DMS114 treated with DMSO at 0.1 percent for 48 hours (cell line): ENCODE data around the gene RIMKLB.
A peak's percentile ranks its signal among the peaks of the same experiment; 100 is the strongest.

Experiments used
- DNase-seq: peaks from one replicate; lab custom pipeline; 2025; ENCODE audit not compliant: unreplicated experiment; lab: John Stamatoyannopoulos, UW

The RIMKLB gene, protein sequence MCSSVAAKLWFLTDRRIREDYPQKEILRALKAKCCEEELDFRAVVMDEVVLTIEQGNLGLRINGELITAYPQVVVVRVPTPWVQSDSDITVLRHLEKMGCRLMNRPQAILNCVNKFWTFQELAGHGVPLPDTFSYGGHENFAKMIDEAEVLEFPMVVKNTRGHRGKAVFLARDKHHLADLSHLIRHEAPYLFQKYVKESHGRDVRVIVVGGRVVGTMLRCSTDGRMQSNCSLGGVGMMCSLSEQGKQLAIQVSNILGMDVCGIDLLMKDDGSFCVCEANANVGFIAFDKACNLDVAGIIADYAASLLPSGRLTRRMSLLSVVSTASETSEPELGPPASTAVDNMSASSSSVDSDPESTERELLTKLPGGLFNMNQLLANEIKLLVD

GRCh38 chr12:8697476-8698131 is at the start of gene RIMKLB:
Gene RIMKLB, plus strand, starts transcription at chr12:8697991. Its CDS starts 15,876 bp downstream, at chr12:8713867.
- DNase-seq: peak; percentile 78

GRCh38 chr12:8648576-8649205 is 49.1 kb upstream of the RIMKLB start:
- no peak for DNase-seq

- DNase-seq: peak; percentile 48
Observed at GRCh38 chr12:8655421-8655820, 42.4 kb upstream of the RIMKLB start.

- DNase-seq: no peak
Observed at GRCh38 chr12:8658346-8658745, 39.4 kb upstream of the RIMKLB start.

DNA sequence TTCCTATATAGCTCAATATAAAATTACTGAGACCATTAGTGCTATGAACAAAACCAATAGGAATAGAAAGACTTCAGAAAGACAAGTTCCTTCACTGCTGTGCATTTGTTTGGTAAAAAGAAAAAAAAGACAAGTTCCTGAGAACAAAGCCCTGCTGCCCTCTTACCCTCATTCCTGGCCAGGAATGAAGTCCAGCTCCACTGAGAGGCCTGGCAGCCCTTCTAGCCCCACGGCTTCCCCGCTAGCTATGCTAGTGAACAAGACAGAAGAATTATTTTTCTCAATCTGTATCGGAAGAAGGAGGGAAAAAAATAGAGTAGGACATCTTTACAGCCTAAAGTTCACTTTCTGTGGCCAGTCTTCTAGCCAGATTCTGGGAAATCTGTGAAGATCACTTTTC is 36.8 kb upstream of the RIMKLB start:
- DNase-seq: no peak

DNA sequence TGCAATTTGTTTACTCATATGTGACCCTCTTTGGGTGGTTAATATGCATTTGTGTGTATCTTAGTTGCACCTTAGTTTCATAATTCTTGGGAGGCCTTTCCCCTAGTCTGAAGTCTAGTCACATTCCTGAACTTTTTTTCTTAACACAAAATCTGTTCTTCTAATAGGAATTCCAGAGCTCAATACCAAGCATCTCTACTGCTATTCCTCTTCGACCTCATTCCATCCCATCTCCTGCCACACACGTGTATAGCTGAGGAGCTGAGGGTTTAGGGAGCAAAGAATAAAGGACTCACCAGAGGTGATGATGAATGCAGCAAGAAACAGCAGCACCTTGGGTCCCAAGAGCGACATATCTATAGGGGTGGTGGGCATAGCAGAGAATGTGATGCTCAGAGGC is 36.0 kb upstream of the RIMKLB start:
- DNase-seq: no peak

DNA sequence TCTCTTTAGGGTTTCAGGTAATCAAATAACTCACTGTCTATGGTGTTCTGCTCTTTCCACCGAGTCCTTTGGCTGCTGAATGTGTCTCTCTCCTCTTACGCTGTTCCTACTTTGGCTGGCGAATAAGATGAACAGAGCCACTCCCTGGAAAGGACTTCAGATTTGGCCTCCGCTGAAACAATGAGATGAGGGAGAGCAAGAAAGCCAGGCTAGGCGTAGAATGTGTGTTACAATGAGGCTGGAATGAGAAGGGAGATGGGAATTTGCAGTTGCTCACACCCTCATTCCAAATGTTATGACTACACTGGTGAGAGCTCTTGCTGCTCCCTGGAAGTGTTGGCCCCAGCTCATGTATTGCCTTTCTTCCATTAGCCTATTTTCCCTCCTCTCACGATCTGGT is 35.2 kb upstream of the RIMKLB start, which contains the start of gene MFAP5:
Gene MFAP5, minus strand, starts transcription at position 234 of the 400 bp plus-strand sequence. CDS start 722 bp downstream, outside the sequence.
- no peak for DNase-seq

DNA sequence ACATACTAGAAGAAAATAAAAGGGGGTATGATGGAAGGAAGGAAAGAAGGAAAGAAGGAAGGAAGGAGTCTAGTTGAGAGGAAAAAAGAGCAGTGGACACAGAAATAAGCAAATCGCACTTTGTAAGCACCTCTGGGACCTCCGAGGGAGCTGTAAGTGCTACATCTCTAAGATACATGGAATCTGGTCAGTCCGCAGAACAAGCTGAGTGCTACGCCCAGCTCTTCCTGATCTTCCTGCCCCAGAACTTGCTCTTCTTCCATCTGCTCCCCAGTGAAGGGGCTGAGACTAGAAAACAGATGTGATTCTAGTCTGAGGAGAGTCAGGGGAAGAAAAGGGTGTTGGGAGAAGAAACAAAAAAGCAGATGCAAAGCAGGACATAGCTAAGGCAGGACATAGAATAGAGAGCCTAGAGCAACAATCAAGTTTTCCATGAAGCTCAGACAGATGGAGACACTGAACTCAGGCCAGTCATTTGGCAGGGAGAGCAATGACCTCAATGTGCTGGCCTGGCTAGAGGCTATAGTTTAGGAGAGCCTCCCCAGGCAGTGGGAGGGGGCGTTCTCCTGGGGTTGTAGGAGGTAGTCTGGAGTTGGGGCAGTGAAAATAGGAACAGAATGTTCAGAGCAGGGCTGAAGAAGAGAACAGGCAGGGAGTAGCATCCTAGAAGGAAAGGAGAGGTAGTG is 33.4 kb upstream of the RIMKLB start:
- no peak for DNase-seq

- DNase-seq: no peak
Observed at GRCh38 chr12:8665759-8666158, 32.0 kb upstream of the RIMKLB start.

DNA sequence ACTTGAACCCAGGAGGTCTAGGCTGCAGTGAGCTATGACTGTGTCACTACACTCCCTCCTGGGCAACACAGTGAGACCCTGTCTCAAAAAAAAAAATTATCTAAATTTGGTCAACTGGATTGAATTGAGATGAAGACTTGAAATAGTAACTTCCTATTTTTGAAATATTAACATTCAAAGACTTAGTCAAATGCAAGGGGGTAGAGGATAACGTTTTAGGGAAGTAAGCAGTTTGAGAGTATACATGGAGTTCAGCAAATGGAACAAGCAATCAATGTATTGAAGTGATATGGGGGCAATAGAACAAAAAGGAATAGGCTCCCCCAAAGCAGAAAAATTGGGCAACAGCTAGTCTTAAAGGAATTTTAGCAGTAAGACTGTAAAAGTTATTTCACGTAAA is 30.5 kb upstream of the RIMKLB start:
- DNase-seq: no peak

GRCh38 chr12:8668441-8668840 is 29.4 kb upstream of the RIMKLB start:
- no peak for DNase-seq

GRCh38 chr12:8672381-8672780 is 25.4 kb upstream of the RIMKLB start:
- DNase-seq: no peak

GRCh38 chr12:8675591-8676036 is 22.2 kb upstream of the RIMKLB start:
- DNase-seq: no peak

GRCh38 chr12:8676651-8677050 is 21.1 kb upstream of the RIMKLB start:
- DNase-seq: no peak

GRCh38 chr12:8677362-8677761 is 20.4 kb upstream of the RIMKLB start:
- no peak for DNase-seq

GRCh38 chr12:8678661-8679111 is 19.1 kb upstream of the RIMKLB start:
- no peak for DNase-seq

DNA sequence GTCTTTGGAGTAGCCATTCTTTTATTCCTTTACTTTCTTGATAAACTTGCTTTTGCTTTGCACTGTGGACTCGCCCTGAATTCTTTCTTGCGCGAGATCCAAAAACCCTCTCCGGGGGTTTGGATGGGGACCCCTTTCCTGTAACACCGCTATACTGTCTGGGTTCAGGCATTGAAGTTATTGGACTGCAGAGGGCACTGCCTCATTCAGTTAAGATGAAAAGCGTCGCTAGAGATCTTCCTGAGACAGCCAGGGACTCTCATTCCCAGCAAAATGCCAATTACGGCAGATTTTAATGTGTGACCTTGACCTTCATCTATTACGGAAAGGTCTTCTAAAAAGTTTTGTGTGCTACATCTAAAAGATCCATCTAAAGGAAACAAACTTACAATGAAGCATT is 17.3 kb upstream of the RIMKLB start:
- DNase-seq: no peak

DNA sequence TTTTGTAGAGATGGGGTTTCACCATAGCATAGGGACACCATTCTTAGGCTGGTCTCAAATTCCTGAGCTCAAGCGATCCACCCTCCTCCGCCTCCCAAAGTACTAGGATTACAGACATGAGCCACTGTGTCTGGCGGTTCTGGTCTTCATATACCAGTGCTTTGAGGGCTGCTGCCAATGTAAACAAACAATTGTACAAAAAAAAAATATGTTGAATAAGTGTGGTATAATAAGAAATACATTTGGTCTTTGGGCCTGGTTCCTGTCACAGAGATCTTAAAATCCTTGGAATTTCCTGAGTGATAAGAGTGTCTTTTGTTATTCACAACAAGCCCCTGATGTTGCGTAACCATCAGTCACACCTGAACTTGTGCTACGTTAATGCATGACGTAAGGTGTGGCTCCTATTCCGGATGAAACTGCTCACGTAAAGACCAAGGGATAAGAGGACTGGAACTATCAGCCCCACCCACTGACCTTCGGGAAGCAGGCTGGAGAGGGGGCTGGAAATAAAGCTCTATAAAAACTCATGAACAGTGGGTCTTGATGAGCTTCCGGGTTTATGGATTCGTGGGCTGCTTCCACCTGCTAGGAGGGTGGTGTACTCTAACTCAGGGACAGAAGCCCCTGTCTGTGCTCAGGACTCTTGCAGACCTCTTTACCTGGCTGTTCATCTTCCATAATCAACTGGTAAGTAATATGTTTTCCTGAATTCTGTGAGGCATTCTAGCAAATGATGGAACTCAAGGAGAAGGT is 16.5 kb upstream of the RIMKLB start:
- DNase-seq: no peak

DNA sequence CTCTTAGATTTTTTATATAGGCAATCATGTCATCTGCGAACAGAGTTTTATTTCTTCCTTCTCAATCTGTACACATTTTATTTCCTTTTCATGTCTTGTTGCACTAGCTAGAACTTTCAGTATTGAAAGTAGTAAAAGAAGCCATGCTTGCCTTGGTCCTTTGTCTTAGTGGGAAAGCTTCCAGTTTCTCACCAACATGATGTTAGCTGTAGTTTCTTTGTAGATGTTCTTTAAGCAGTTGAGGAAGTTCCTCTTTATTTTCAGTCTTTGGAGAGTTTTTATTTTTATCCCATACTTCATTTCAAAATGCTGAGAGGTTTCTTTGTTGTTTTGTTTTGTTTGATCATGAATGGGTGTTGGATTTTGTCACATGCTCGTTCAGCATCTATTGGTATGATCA is 12.7 kb upstream of the RIMKLB start:
- DNase-seq: no peak

- peak; percentile 74 for DNase-seq
Observed at GRCh38 chr12:8687846-8688601, 9.8 kb upstream of the RIMKLB start.
